ENCODE results near the gene PLAGL1.

DNA sequence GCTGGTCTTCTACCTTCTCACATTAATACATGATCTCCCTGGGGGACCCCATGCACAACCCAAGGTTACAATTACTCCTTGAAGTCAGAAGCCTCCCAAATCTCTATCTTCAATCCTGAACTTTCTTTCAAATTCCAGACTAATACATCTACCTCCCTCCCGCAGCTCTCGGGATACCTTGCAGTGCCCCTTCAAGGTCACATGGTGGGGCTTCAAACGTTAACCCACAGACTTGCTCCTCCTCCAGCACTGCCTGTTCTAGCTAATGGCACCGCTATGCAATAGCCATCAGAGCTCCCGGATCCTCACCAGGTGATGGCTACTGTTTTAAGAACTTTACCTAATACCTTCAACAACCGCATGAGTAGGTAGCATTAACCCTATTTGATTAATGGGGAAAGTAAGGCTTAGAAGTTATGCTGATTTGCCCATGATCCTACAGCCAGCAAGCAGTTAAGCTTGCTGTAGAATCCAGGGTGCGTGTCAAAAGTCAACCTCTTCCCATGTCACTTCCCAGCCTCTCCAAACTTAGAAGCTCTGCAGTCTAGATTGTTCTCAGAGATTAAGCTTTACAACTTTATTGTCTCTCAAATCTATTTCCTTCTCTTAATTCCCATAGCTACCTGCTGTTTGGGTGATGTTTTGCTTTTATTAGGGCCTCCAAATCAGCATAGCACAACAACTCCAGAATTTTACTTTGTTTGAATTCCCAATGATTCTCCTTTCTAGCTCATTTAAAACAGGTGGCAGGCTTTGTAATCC is 44.7 kb downstream of the PLAGL1 start:
- TF ChIP-seq POLR2A (IDR thresholded peaks at IDR 0.05), result no peak
- TF ChIP-seq, protein P1, sequence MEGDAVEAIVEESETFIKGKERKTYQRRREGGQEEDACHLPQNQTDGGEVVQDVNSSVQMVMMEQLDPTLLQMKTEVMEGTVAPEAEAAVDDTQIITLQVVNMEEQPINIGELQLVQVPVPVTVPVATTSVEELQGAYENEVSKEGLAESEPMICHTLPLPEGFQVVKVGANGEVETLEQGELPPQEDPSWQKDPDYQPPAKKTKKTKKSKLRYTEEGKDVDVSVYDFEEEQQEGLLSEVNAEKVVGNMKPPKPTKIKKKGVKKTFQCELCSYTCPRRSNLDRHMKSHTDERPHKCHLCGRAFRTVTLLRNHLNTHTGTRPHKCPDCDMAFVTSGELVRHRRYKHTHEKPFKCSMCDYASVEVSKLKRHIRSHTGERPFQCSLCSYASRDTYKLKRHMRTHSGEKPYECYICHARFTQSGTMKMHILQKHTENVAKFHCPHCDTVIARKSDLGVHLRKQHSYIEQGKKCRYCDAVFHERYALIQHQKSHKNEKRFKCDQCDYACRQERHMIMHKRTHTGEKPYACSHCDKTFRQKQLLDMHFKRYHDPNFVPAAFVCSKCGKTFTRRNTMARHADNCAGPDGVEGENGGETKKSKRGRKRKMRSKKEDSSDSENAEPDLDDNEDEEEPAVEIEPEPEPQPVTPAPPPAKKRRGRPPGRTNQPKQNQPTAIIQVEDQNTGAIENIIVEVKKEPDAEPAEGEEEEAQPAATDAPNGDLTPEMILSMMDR (IDR thresholded peaks at IDR 0.05), result no peak
